NCI-H69 (cell line): ENCODE results near the gene TBRG4.
A peak's percentile ranks its signal among the peaks of the same experiment; 100 is the strongest.
"Not testable (repeated sequence)": the region's sequence is repeated elsewhere in the genome, so short reads cannot be mapped to it uniquely, and the experiment has no call there.

Experiments
- DNase-seq: peaks from one replicate; lab custom pipeline; 2025; lab: John Stamatoyannopoulos, UW

Gene TBRG4

GRCh38 chr7:45116048-45116447, 4.6 kb upstream of the TBRG4 start:
- DNase-seq = no peak

DNA sequence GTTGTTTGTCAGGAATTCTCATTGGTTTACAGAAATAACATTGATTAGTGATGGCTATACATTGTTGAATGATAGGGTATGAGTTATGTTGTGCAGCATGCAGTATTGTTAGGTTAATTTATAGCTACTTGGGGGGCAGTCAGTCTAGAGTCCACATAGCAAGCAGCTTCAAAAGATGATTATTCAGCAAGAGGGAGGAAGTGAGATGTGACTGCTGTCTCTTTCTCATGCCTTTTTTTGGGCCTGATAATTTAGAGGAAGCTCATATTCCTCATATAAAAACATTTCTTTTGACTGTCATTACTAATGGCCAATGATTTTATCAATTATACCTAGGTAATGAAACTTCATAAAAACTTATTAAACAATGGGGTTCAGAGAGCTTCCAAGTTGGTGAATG, 3.4 kb upstream of the TBRG4 start:
- DNase-seq = no peak

DNA sequence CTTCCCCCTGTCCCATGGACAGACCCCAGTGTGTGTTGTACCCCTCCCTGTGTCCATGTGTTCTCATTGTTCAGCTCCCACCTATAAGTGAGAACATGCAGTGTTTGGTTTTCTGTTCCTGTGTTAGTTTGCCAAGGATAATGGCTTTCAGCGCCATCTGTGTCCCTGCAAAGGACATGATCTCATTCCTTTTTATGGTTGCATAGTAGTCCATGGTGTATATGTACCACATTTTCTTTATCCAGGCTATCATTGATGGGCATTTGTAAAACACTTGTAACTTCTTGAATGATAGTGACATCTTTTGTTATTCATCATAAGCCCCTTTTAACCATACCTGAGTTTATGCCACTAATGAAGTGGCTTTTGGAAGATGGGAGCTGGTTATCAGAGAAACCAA, 2.8 kb upstream of the TBRG4 start:
- DNase-seq = not testable (repeated sequence)

- no peak for DNase-seq
Observed at GRCh38 chr7:45112648-45113047, 1.2 kb upstream of the TBRG4 start.

- no peak for DNase-seq
Observed at GRCh38 chr7:45108863-45109262, 2.6 kb downstream of the TBRG4 start.

GRCh38 chr7:45107356-45107755, 4.1 kb downstream of the TBRG4 start:
- DNase-seq = no peak

DNA sequence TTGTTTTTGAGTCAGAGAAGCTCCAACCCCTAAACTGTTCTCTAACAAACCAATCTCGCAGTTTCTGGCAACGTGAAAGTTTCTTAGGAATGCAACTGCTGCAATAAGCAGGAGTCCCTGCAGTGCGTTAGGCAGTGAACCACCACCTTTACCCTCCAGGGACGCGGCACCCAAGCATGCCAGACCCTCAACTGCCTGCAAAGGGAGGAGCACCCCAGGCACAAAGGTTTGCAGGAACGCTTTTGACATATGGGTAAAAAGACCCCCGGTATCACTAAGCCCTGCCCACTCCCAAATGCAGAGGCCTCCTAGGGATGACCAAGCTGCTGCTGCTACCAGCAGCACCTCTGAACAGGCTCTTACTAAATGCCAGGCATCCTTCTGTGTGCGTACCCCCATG, 4.7 kb downstream of the TBRG4 start:
- no peak for DNase-seq

GRCh38 chr7:45105588-45106188, 5.8 kb downstream of the TBRG4 start:
- no peak for DNase-seq

DNA sequence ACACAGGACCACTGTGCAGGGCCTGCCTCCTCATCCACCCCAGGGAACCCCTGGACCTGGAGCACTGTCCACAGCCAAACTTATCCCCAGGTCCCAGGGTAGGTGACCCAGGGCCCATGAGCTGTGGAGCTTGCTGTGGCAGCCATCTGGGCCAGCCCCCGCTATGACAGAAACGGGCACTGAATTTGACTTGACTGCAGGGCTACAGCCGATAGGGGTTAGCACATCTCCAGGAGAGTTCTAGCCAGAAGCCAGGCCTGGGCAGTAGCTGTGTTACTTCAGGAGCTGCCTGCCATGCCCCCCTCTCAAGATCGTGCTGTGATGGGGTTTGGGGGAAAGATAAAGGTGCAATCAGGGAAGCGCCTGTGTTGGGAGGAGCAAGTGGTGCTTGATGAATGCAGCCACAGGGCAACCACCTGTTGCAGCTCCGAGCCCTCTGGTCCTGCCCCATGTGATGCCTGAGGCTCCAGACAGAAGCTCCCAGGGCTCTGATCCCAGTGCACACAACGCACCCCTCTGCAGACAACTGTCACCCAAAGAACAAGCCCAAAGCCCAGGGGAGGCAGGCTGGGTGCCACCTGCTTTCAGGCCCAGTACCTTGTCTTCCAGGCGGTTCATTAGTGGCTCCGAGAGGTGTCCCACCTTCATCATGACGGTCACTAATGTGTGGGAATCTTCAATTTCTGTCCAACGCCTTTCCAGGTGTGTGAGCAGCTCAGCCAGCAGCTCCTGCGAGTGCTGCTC, 6.5 kb downstream of the TBRG4 start:
- no peak for DNase-seq

- DNase-seq = no peak
Observed at GRCh38 chr7:45103958-45104843, 7.3 kb downstream of the TBRG4 start.

DNA sequence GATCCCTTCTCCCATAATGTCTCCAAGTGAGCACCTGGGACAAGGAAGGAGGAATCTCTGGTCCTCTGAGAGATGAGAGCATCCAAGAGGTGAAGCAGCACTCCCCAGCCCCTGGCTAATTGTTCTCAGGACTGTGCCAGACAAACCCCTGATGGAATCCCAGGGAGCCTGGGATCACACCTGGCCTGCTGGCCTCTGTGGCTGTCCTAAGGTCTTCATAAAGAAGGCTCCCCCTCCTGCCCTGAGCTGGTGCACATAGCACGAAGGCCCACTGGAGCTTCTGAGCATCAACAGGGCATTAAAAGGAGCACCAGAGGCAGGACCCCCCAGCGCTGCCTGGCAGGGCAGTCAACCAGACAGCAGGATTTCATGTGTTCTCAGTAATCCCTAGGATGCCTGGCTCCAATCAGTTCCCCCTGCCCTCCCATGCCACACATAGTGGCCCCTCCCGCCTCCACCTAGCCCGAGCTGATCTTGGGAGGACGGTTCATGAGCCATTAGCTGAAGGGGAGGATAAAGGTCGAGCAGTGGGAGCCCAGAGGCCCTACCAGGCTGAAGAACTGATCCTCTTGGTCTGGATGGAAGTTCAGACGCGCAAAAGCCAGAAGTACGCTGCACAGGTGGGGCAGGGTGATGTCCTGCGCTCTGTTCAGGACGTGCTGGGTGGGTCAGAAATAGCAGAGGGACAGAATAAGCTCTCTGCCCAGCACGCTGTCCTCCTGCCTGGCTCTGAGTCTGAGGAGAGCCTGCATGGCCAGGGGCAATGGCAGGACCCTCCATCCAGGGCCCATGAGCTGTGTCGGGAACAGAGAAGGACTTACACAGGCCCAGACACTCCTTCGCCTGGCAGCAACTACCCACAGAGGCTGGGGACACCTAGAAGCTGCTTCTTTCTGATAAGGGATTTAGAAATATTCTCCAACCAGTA, 8.4 kb downstream of the TBRG4 start:
- DNase-seq = no peak

- DNase-seq = no peak
Observed at GRCh38 chr7:45101748-45102147, 9.7 kb downstream of the TBRG4 start.

DNA sequence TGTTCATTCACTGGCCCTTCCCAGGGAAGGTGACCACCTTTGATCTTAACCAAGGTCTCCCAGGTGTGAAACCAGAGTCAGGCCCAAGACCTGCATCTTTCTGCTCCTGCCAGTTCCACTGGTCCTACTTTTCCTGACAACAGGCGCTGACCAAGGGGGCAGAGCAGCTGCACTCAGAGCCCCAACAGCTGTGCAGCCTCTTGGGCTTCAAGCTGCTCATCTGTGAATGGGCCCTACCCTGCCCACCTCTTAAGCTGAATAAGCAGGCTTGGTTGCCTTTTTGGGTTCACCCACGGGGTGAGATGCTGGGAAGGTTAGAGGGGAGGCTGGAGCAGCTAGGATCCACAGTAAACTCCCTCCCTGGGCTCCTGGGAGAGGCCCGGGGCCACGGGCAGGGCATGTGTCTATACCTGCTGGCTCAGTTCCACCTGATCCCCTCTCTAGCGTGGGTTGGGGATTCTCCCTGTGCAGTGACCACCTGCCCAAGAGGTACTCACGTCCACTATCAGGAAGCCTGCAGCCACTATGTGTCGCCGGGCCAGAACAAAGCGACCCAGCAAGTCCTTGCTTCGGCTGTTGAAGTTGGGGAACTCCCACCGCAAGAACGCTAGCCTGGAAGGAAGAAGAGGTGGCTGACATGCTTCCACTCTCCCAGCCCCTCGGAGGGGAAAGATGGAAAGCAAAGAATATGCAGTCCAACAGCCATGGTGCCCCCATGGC, 10.6 kb downstream of the TBRG4 start:
- DNase-seq = no peak

DNA sequence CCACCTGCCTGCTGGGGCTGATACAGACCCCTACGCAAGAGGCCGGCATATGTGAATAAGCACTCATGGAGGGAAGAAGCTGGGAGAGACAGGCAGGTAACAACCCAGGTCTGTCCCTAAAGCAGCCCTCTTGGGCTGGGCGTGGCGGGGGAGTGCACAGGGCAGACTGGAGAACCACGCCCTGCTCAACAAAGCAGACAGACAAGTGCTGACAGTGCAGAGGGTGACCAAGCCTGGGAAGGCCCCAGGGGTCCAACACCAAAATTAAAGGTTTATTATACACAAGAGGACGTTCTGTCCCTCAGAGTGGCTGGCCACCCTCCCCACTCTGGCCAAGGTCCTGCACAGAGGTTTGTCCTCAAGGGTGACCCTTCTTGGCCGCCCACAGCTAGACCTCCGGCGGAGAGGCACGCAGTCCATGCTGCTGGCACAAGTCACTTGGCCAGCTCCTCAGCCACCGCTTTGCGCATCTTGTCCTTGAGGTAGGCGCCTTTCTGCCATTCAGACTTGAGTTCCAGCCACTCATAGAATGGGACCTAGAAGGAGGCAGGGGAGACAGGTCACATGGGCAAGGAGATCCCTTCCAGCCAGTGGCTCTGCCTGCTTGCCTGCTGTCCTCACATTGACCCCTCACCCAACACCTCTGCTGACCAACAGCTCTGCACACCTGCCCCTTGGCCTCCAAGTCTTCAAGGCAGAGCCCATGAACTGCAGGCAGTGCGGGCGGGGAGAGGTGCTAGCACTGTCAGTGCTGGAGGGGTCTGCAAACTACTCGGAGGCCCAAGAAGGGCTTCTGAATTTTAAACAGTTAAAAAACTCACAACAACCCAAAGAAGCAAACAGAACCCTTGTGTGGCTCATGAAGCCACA, 11.4 kb downstream of the TBRG4 start:
- no peak for DNase-seq

DNA sequence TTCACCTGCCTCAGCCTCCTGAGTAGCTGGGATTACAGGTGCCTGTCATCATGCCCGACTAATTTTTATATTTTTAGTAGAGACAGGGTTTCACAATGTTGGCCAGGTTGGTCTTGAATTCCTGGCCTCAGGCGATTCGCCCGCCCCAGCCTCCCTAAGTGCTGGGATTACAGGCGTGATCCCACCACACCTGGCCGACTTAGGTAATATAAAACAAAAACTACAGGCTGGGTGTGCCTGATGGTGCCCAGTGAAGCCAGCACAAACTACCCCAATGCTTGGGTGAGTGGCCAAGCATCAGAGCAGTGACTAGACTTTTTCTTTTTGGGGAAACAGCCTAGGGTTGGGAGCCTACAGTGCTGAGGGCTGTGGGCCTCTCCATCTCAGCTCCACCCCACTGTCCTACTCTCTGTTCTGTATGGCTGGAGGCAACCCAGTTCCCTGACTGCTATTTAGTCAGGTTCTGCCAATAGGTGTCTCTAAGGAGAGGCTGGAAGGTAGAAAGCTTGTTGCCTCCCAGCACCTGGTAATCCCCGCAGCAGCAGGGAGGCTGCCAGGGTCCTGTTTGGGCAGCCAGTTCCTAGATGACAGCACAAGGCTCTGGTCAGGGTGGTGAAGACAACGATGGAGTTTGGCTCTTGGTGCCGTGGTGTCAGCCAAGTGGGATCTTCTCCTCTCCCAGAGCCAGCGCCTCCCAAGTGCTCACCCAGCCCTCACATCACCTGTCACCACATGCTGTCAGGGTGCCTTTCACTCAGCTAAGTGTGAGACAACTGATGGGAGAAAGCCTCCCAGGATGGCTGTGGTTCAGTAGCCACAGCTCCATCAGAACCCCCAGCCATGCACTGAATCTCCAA, 12.3 kb downstream of the TBRG4 start:
- no peak for DNase-seq

DNA sequence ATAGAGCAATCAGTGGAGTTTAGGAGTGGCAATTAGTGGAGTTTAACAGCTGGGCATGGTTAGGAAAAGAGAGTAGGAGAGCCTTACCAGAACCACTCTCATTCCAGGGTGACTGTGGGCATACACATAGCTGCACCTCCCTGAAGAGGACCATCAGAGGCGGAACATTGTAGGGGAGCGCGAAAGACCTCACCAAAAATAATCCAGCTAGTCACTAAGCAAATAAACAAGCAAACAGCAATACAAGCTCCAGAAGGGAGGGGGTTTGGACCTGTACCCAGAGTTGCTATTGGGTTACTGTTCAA, 18.6 kb downstream of the TBRG4 start:
- no peak for DNase-seq

- DNase-seq = peak; percentile 24
Observed at GRCh38 chr7:45092100-45092930, 19.2 kb downstream of the TBRG4 start.

GRCh38 chr7:45089341-45089891, 22.1 kb downstream of the TBRG4 start:
- DNase-seq = peak; percentile 95
